Measurements from ENCODE around the gene LSM8. TPM values are rescaled to one million over a fixed set of nuclear protein-coding genes. Genes with fewer than 3 reads are reported as not detected.

LSM8 gene
- total and polyA plus RNA-seq, 3 donors from 2014 or later, result 34.9 to 62.5 (median 37.6) TPM

DNA sequence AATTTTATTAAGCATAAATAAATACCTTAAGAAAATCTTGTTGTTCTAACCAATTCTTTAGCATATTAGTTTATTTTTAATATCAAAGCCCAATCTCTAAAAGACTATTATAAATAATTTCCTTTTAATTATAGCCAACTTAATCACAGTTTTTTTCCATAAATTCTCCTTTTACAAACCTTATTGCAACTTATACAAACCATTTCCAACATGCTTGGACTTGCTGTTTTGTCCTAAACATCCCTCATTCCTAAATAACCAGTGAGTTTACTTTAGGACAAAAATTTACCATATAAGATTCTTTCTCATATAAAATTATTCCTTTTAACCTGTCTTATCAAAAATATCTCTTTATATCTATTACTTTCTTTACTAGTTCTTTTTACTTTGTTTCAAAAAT lies 25.2 kb upstream of the LSM8 start:
- Histone ChIP-seq H3K4me3 (no peak overlapping the region), H3K9me3 (no peaks in the 10 kb centered on the region), H3K36me3 (ENCODE audit: low read depth, missing control alignments) (no peaks in the 10 kb centered on the region), H3K27ac (no peak overlapping the region), H3K4me1 (no peaks in the 10 kb centered on the region), H3K27me3 (no peaks in the 10 kb centered on the region)
- intact Hi-C loops (cut with DNase I; ENCODE audit: low total_unique reads), result no loop called here
- TF ChIP-seq, protein P1, sequence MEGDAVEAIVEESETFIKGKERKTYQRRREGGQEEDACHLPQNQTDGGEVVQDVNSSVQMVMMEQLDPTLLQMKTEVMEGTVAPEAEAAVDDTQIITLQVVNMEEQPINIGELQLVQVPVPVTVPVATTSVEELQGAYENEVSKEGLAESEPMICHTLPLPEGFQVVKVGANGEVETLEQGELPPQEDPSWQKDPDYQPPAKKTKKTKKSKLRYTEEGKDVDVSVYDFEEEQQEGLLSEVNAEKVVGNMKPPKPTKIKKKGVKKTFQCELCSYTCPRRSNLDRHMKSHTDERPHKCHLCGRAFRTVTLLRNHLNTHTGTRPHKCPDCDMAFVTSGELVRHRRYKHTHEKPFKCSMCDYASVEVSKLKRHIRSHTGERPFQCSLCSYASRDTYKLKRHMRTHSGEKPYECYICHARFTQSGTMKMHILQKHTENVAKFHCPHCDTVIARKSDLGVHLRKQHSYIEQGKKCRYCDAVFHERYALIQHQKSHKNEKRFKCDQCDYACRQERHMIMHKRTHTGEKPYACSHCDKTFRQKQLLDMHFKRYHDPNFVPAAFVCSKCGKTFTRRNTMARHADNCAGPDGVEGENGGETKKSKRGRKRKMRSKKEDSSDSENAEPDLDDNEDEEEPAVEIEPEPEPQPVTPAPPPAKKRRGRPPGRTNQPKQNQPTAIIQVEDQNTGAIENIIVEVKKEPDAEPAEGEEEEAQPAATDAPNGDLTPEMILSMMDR (IDR thresholded peaks at IDR 0.05), result no peak
- TF ChIP-seq POLR2A (IDR thresholded peaks at IDR 0.05), result no peak
- DNase-seq, result no peak

DNA sequence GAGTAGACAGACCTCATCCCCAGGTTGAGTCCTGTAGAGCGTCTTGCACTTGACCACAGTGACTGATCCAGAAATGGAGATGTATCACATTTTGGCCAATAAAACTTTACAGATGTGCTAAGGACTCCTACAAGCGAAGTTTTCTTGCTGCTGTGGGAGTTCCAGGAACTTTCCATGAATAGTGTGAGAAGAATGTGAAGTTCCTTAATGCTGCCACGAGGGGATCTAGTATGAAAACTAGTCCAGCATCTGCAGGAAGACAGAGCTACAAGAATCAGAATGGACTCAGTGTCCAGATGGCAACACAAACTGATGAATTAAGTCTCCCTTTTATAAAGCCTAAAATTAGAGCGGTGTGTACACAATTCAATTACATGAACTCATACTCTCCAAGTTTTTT lies 14.8 kb upstream of the LSM8 start:
- WGBS, 2 donors, result 82 to 87% methylated on average over 4 of the region's 4 CpGs
- intact Hi-C loops (cut with DNase I; ENCODE audit: low total_unique reads), result no loop called here

DNA sequence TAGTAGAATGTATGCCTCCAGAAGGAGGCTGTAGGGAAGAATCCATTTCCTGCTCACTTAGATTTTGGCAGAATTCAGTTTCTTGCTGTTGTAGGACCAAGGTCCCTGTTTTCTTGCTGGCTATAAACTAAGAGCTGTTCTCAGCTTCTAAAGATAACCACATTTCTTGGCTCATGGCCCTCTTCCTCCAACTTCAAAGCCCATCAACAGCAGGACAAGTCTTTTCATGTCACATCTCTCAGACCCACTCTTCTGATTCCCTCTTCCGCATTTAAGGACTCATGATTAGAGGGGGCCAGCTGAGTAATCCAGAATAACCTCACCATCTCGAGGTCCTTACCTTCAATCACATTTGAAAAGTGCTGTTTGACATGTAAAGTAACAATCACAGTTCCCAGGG lies 8.2 kb upstream of the LSM8 start:
- no peak overlapping the region for H3K27ac ChIP-seq
- no peaks in the 10 kb centered on the region for H3K9me3 ChIP-seq
- H3K4me3 ChIP-seq, result no peak overlapping the region
- no peak for TF ChIP-seq POLR2A (IDR thresholded peaks at IDR 0.05)
- TF ChIP-seq, protein P1 (IDR thresholded peaks at IDR 0.05), result no peak
- H3K36me3 ChIP-seq (ENCODE audit: low read depth, missing control alignments), result no peaks in the 10 kb centered on the region
- no peaks in the 10 kb centered on the region for H3K4me1 ChIP-seq
- no peak for DNase-seq
- H3K27me3 ChIP-seq, result no peaks in the 10 kb centered on the region
- WGBS, 2 donors, result 70 to 80% methylated on average over 2 of the region's 2 CpGs
- intact Hi-C loops (cut with DNase I; ENCODE audit: low total_unique reads), result no loop called here

More for the DNA sequence above, 14.8 kb upstream of the LSM8 start:
- no peak for TF ChIP-seq POLR2A (IDR thresholded peaks at IDR 0.05)
- TF ChIP-seq, protein P1 (IDR thresholded peaks at IDR 0.05), result no peak
- no peak overlapping the region for H3K27ac ChIP-seq
- H3K9me3 ChIP-seq, result no peaks in the 10 kb centered on the region
- H3K36me3 ChIP-seq (ENCODE audit: low read depth, missing control alignments), result no peaks in the 10 kb centered on the region
- DNase-seq, result no peak
- no peaks in the 10 kb centered on the region for H3K27me3 ChIP-seq
- no peak overlapping the region for H3K4me3 ChIP-seq
- no peaks in the 10 kb centered on the region for H3K4me1 ChIP-seq

DNA sequence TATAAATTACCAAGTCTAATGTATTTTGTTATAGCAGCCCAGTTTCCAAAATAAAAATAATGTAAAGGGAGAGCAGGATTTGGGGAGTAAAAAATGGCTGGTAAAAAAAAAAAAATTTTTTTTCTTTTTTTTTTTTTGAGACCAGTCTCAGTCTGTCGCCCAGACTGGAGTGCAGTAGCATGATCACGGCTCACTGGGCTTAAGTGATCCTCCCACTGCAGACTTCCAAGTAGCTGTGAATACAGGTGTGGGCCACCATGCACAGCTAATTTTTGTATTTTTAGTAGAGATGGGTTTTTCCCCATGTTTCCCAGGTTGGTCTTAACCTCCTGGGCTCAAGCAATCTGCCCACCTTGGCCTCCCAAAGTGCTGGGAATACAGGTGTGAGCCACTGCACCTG lies 4.8 kb upstream of the LSM8 start:
- DNase-seq, result no peak
- no peaks in the 10 kb centered on the region for H3K36me3 ChIP-seq (ENCODE audit: low read depth, missing control alignments)
- TF ChIP-seq, protein P1 (IDR thresholded peaks at IDR 0.05), result no peak
- TF ChIP-seq POLR2A (IDR thresholded peaks at IDR 0.05), result no peak
- no peak overlapping the region for H3K27ac ChIP-seq
- 84 to 95% methylated on average over 2 of the region's 2 CpGs for WGBS, 2 donors
- H3K27me3 ChIP-seq, result no peaks in the 10 kb centered on the region
- intact Hi-C loops (cut with DNase I; ENCODE audit: low total_unique reads), result no loop called here
- no peaks in the 10 kb centered on the region for H3K4me1 ChIP-seq
- H3K9me3 ChIP-seq, result no peaks in the 10 kb centered on the region
- no peak overlapping the region for H3K4me3 ChIP-seq

DNA sequence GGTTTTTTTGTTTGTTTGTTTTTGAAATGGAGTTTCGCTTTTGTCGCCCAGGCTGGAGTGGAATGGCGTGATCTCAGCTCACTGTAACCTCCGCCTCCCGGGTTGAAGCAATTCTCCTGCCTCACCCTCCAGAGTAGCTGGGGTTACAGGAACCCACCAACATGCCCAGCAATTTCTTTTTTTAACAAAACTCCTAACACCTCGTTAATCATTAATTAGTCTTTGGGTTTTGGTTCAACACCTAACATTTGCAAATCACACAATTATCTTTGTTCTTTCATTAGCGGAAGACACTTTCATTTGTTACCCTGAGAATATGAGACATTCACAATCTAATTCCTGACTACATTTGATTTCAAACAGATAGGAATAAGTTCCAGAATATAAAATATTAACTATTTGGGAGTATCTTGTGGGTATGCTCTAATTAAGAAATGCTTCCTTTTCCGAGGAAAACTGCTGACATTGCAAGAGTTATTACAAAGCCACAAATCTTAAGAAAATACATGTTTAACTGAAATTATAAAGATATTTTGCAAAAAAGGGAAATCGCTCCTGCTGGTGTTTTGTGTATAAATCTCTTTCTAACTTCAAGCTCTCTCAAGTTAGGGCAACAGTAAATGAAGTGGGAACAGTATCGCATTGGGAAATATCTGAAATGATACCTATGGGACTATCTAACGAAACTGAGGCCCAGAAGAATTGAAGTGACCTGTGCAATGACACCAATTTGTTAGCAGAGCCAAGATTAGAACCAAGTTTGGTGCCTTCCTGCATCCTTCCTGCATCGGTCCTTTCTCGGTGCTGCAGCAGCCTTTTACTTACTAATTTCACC lies 1.2 kb upstream of the LSM8 start:
- intact Hi-C loops (cut with DNase I; ENCODE audit: low total_unique reads), result no loop called here
- H3K27ac ChIP-seq, result peak overlapping the region; percentile 89 to 93
- TF ChIP-seq, protein P1 (IDR thresholded peaks at IDR 0.05), result no peak
- TF ChIP-seq POLR2A (IDR thresholded peaks at IDR 0.05), result no peak

More for the DNA sequence above, 1.2 kb upstream of the LSM8 start:
- WGBS, 2 donors, result 47 to 52% methylated on average over 13 of the region's 13 CpGs
- Histone ChIP-seq H3K4me1 (peaks cover 9% of the 10 kb centered on the region), H3K36me3 (ENCODE audit: low read depth, missing control alignments) (no peaks in the 10 kb centered on the region), H3K9me3 (no peaks in the 10 kb centered on the region), H3K4me3 (peak overlapping the region; percentile 85 to 94), H3K27me3 (no peaks in the 10 kb centered on the region)
- DNase-seq, result no peak

All from testis (tissue), 3 donors.